H1 (cell line): ENCODE measurements around the gene PLOD1. TPM values are rescaled to one million over a fixed set of nuclear protein-coding genes. Genes with fewer than 3 reads are reported as not detected.

Experiments
- ASH2L ChIP-seq: fragments of 200-600, 300-600 bp; sonication (generic); IDR thresholded peaks from one replicate; pipeline ENCODE4 v1.7.1; 2017; ENCODE audit warnings: low read length
- ATF2 ChIP-seq: IDR thresholded peaks from 2 replicates; pipeline ENCODE4 v1.6.1; 2012; ENCODE audit warnings: low read length, inconsistent platforms
- BACH1 ChIP-seq: IDR thresholded peaks from 2 replicates; pipeline ENCODE4 v1.6.1; 2012; ENCODE audit warnings: low read length, improper control_type of control experiment
- BCL11A ChIP-seq, 2 experiments: IDR thresholded peaks; one replicate each; pipeline ENCODE4 v1.6.1; 2011; ENCODE audit warnings: low read depth in 2 of 2, low read length in 2 of 2, mild to moderate bottlenecking in 2 of 2
- BRCA1 ChIP-seq: IDR thresholded peaks from 2 replicates; pipeline ENCODE4 v1.6.1; 2012; ENCODE audit warnings: low read depth, low read length, improper control_type of control experiment
- CBX5 ChIP-seq: fragments of 300-800, 300-1000 bp; sonication (generic); IDR thresholded peaks from 2 replicates; pipeline ENCODE4 v1.7.1; 2016; ENCODE audit warnings: antibody characterized with exemption, low read length, low read depth
- CREB1 ChIP-seq: IDR thresholded peaks from 2 replicates; pipeline ENCODE4 v1.6.1; 2012; ENCODE audit warnings: inconsistent platforms
- EP300 ChIP-seq, 2 experiments: IDR thresholded peaks; 1 replicate in 1 of 2; 2 replicates in 1 of 2; pipeline ENCODE4 v1.6.1; 2011 to 2012; ENCODE audit warnings: low read depth in 2 of 2, low read length in 2 of 2, mild to moderate bottlenecking in 2 of 2, borderline replicate concordance in 1 of 2, inconsistent platforms in 1 of 2, moderate library complexity in 1 of 2
- HDAC2 ChIP-seq, 2 experiments: fragments of 300-600 bp in 1 of 2; sonication (generic) in 1 of 2; IDR thresholded peaks; 2 replicates each; pipeline ENCODE4 v1.6.1; 2011 to 2012; ENCODE audit warnings: low read depth in 2 of 2, low read length in 2 of 2, mild to moderate bottlenecking in 2 of 2, moderate library complexity in 2 of 2, borderline replicate concordance in 1 of 2, inconsistent platforms in 1 of 2
- JUN ChIP-seq: IDR thresholded peaks from 2 replicates; pipeline ENCODE4 v1.6.1; 2011; ENCODE audit warnings: low read depth, mild to moderate bottlenecking, improper control_type of control experiment, low read length
- JUND ChIP-seq: IDR thresholded peaks from 2 replicates; pipeline ENCODE4 v1.6.1; 2011; ENCODE audit warnings: mild to moderate bottlenecking, improper control_type of control experiment, low read length
- KDM1A ChIP-seq: fragments of 200-600, 300-600 bp; sonication (generic); IDR thresholded peaks from 2 replicates; pipeline ENCODE4 v1.7.1; 2016; ENCODE audit warnings: mild to moderate bottlenecking, low read length, borderline replicate concordance
- NRF1 ChIP-seq: IDR thresholded peaks from 2 replicates; pipeline ENCODE4 v1.6.1; 2011; ENCODE audit warnings: mild to moderate bottlenecking, low read depth, low read length, improper control_type of control experiment
- POLR2A ChIP-seq, 2 experiments: IDR thresholded peaks; 1 replicate in 1 of 2; 2 replicates in 1 of 2; pipeline ENCODE4 v1.6.1; 2011; ENCODE audit warnings: low read depth in 2 of 2, low read length in 2 of 2, mild to moderate bottlenecking in 2 of 2; ENCODE audit errors: control extremely low read depth in 1 of 2
- POU5F1 ChIP-seq: IDR thresholded peaks from 2 replicates; pipeline ENCODE4 v1.6.1; 2011; ENCODE audit warnings: low read depth, mild to moderate bottlenecking, low read length, moderate library complexity
- RBBP5 ChIP-seq: IDR thresholded peaks from 2 replicates; pipeline ENCODE4 v1.7.1; 2012; ENCODE audit warnings: low read depth, mild to moderate bottlenecking, inconsistent platforms, low read length, moderate library complexity, borderline replicate concordance
- SAP30 ChIP-seq: fragments of 300-600 bp; sonication (generic); IDR thresholded peaks from 2 replicates; pipeline ENCODE4 v1.7.1; 2012; ENCODE audit warnings: low read length, moderate library complexity, mild to moderate bottlenecking, inconsistent platforms; ENCODE audit not compliant: insufficient read depth, insufficient replicate concordance
- SIN3A ChIP-seq, 2 experiments: IDR thresholded peaks in 1 of 2; conservative IDR thresholded peaks in 1 of 2; 2 replicates each; pipeline ENCODE4 v1.6.1; 2011 to 2012; ENCODE audit warnings: low read length in 2 of 2, improper control_type of control experiment in 1 of 2, low read depth in 1 of 2, mild to moderate bottlenecking in 1 of 2
- SP2 ChIP-seq: IDR thresholded peaks from 2 replicates; pipeline ENCODE4 v1.6.1; 2012; ENCODE audit warnings: mild to moderate bottlenecking, low read length, inconsistent platforms
- USF2 ChIP-seq: IDR thresholded peaks from 2 replicates; pipeline ENCODE4 v1.6.1; 2011; ENCODE audit warnings: low read length, improper control_type of control experiment
- YY1 ChIP-seq: IDR thresholded peaks from 2 replicates; pipeline ENCODE4 v1.6.1; 2011; ENCODE audit warnings: low read depth, mild to moderate bottlenecking, low read length
- polyA plus RNA-seq, 7 experiments: library from polyadenylated mRNA; depleted of rRNA in 3 of 7; stranded (reverse) in 5 of 7; unstranded in 2 of 7; fragments of >200 nt in 5 of 7; fragments of 200-250 nt in 2 of 7; gene quantifications; 1 replicate in 5 of 7; 2 replicates in 1 of 7; 4 replicates in 1 of 7; pipeline versions ENCODE4 v1.2.1 to v1.2.3, GENCODE V29; 2011 to 2013; ENCODE audit warnings: missing spikeins in 2 of 7, mixed read lengths in 2 of 7
- total RNA-seq: library from RNA; stranded (reverse); fragmentation: NEBNext Ultra II Directional; extraction: Animal tissue kit (Norgen Biotek cat#: 25700); gene quantifications from 2 replicates; pipeline ENCODE4 v1.2.1, GENCODE V29; 2021

Gene PLOD1
- total and polyA plus RNA-seq, 2 of the 8 experiments (the other 6 are each of a cell fraction or from before 2014, with no cell fraction given) = 44.9 to 51.8 TPM

- peak; percentile 81 for TF ChIP-seq SAP30
- TF ChIP-seq SP2 = no peak
- peak; percentile 91 to 95 for TF ChIP-seq POLR2A (IDR thresholded peaks at IDR 0.05; ENCODE audit: control extremely low read depth in 1 of 2, low read depth in 2 of 2, low read length in 2 of 2)
- TF ChIP-seq JUN = no peak
- peak; percentile 63 to 78; a peak in 2 of 4 replicates for TF ChIP-seq SIN3A (conservative IDR thresholded peaks at IDR 0.05 in 1 of 2, IDR thresholded peaks at IDR 0.05 in 1 of 2; ENCODE audit: low read depth in 1 of 2, low read length in 2 of 2)
- TF ChIP-seq ATF2 = no peak
- 0 out of 3 replicates have a peak, but pooled peaks of 1 of the 2 experiments have one; percentile 6 for TF ChIP-seq EP300 (IDR thresholded peaks at IDR 0.05; ENCODE audit: borderline replicate concordance in 1 of 2, low read depth in 2 of 2, low read length in 2 of 2)
- TF ChIP-seq CREB1 = peak; percentile 99
- 0 out of 2 replicates have a peak, but pooled peaks have one; percentile 34 for TF ChIP-seq BRCA1
- no peak for TF ChIP-seq HDAC2 (IDR thresholded peaks at IDR 0.05; ENCODE audit: borderline replicate concordance in 1 of 2, low read depth in 2 of 2, low read length in 2 of 2)
- peak; percentile 97 for TF ChIP-seq YY1
- TF ChIP-seq CBX5 = no peak
- no peak for TF ChIP-seq POU5F1
- no peak for TF ChIP-seq NRF1
- peak; percentile 90 for TF ChIP-seq ASH2L
- TF ChIP-seq KDM1A = no peak
- TF ChIP-seq USF2 = no peak; the same call in 1 of the 2 replicates
- peak; percentile 82 for TF ChIP-seq JUND
- no peak for TF ChIP-seq BCL11A (IDR thresholded peaks at IDR 0.05; ENCODE audit: low read depth in 2 of 2, low read length in 2 of 2)
- TF ChIP-seq BACH1 = no peak
- TF ChIP-seq RBBP5 = peak; percentile 92; the same call in 1 of the 2 replicates
These were observed 45.5 kb downstream of the PLOD1 start, which contains the start of gene MFN2 (continued) for GRCh38 chr1:11979851-11980675.
